Activated CD4-positive, alpha-beta T cell treated with anti-CD3 and anti-CD28 coated beads, Interleukin-2, amount 50 U/mL, for 4 hours (primary cell): Measurements from ENCODE around the gene CDH15.

ENCODE experiments used
- DNase-seq, 2 experiments: peaks; one replicate each; pipeline ENCODE4 v3.0.0-alpha.2; 2020

The CDH15 gene, protein sequence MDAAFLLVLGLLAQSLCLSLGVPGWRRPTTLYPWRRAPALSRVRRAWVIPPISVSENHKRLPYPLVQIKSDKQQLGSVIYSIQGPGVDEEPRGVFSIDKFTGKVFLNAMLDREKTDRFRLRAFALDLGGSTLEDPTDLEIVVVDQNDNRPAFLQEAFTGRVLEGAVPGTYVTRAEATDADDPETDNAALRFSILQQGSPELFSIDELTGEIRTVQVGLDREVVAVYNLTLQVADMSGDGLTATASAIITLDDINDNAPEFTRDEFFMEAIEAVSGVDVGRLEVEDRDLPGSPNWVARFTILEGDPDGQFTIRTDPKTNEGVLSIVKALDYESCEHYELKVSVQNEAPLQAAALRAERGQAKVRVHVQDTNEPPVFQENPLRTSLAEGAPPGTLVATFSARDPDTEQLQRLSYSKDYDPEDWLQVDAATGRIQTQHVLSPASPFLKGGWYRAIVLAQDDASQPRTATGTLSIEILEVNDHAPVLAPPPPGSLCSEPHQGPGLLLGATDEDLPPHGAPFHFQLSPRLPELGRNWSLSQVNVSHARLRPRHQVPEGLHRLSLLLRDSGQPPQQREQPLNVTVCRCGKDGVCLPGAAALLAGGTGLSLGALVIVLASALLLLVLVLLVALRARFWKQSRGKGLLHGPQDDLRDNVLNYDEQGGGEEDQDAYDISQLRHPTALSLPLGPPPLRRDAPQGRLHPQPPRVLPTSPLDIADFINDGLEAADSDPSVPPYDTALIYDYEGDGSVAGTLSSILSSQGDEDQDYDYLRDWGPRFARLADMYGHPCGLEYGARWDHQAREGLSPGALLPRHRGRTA

GRCh38 chr16:89171216-89172170 lies at the start of gene CDH15:
TSS of gene CDH15 (plus strand) at chr16:89171748. CDS start at chr16:89171832, 84 bp downstream.
- peak; percentile 95 to 96 for DNase-seq

DNA sequence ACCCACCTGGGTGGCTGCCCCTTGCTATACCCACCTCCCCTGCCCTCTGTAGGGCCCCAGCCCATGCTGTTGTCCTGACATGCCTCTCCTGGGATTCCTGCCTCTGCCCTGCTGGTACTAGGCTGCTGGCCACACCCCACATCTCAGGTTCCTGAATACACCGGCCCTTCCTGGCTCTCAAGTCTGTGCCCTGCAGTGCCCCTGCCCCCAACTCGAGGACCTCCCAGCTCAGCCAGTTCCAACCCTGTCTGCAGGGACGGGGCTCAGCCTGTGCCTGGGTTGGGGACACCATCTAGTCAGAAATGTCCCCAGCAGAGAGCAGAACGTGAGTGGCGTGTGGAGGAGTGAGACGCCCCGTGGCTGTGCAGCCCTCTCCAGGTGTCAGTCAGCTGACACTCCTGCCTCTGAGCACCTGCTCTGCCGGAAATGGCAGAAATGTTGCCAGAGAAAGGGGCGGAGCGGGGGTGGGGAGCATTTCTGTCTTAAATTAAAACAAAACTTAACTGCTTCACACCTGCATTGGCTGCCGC lies 49.2 kb upstream of the CDH15 start:
- peak; percentile 62 to 64 for DNase-seq

DNA sequence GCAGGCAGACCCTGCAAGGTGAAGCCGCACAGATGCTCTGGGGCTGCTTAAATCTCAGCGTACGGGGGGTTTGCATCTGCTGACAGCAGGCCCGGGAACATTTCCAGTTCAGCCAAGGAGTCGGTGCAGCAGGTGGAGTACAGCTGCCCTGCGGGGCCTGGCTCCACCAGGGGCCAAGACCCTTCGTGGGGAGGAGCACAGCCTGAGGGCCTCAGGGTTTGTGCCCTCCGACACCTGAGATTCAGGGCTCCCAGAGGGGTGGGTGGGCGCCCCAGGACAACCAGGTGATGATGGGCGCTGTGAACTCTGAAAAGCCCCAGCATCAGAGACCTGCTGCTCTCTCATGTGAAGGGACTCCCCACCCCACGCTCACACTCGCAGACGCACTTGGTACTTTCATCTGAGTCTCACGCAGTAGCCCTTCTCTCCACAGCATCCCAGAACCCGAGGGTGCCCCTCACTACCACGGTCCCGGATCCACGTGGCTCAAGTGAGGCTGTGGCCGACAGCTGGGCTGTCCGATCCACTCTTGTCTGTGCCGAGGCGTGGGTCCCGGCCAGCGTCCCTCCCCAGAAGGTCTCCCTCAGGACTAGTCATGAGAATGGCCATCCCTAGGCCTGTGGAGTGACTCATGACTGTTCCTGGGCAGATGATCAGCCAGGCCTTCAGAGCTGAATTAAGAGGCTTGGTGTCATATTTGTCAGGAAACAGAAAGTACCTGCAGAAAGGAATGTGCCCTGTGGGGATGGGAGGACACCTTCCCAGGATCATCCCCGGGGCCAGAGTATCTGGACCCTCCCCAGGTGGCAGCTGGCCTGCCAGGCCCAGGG lies 48.3 kb upstream of the CDH15 start:
- DNase-seq = no peak

DNA sequence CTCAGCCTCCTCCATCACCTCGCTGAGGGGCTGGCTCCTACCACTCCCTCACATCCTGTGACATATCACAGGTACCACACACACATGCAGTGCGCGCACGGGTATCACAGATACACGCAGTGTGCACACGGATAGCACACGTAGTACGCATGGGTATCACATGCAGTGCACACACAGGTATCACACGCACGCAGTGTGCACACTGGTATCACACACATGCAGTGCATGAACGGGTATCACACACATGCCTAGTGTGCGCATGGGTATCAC lies 47.8 kb upstream of the CDH15 start:
- no peak for DNase-seq

DNA sequence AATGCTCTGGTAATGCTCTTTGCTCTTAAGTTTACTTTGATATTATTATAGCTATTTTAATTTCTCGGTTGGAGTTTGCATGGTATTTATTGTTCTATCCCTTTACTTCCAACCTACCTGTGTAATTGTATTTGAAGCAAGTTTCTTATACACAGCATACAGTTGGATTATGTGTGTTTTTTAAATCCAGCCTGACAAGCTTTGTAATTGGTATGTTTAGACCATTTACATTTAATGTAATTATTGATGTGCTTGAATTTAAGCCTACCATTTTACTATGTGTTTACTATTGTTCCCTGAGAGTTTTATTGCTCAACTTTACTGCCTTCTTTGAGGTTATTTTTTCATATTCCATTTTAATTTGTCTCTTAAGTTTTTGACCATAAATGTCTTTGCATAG lies 42.2 kb upstream of the CDH15 start:
- no peak for DNase-seq

- DNase-seq = no peak
These were observed 41.1 kb upstream of the CDH15 start for GRCh38 chr16:89130448-89130847.

DNA sequence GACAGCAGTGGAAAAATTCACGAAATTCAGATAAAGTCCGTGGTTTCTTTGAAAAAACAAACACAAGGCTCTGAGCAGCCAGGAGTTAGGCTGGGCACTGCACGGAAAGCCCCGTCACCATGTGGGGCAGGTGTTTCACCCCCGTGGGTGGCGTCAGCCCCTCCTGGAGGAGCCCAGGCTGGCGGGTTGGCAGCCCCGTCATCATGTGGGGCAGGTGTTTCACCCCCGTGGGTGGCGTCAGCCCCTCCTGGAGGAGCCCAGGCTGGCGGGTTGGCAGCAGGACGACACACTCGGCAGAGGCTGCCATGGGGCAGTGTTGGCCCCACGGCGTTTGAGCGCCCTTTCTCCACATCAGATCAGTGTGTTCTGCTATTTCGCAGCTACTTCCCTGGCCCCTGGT lies 39.8 kb upstream of the CDH15 start:
- DNase-seq = no peak

DNA sequence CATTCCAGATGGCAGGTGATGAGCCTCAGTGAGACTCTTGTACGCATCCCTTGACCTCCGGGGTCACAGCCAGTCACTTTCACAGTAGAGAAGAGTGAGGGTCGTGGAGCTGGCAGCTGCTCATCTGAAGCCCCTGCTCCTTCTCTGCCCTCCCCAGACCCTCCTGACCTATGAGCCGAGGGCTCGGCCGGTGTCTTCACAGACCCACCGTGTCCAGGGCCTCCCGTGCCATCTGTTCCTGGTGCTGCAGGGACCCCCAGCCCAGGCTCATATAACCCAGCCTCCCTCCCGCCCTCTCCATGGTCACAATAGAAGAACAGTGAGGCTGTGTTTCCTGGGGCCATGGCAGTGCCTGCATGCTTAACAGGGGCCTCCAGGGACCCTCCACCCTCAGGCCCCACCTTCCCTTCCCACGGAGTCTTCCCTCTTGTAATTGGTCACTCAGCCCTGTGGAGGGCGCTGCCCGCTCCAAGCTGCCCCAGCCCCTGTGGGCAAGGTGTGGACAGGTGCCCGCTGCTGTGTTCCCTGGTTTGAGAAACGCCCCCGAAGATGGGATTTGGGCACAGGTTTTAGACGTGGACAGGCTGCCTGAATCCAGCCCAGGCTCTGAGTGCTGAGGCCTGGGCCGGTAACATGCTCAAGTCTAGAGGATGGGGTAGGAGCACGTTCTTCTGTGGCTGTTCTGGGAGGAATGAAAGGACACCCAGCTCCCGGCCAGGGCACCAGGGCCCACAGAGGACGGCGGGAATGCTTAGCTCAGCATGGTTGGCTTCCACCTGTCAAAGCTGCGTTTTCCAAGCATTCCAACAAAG lies 39.1 kb upstream of the CDH15 start:
- DNase-seq = no peak

DNA sequence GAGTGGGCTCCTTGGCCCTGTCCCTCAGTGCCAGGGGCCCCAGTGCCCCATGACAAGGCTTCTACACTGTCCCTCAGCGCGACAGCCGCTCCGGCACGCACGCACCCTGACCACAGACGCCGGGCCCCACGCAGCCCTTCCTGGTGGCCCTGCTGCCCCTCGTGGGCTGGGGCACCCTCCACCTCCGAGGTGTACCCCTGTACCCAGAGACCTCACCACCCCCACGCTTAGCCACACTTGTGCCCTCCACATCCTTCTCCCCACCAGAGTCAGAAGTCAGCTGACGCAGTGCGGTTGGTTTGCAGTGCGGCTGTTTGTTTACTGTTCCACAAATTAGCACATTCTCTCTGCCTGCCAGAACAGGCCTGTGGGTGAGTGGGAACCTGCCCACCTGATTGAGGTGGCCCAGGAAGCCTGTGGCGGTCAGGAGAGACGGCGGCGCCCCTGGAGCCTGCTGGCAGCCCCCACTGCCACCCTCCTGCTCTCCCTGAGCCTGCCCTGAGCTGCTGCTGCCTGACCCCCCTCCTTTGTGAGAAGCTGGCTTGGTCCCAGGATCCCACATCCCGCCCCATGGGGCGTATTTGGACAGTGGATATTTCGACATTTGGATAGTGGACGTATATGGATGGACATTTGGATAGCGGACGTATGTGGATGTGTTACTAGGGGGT lies 38.0 kb upstream of the CDH15 start:
- no peak for DNase-seq

GRCh38 chr16:89134269-89134668 lies 37.3 kb upstream of the CDH15 start:
- DNase-seq = no peak

- DNase-seq = no peak
These were observed 36.4 kb upstream of the CDH15 start for GRCh38 chr16:89135166-89135565.

DNA sequence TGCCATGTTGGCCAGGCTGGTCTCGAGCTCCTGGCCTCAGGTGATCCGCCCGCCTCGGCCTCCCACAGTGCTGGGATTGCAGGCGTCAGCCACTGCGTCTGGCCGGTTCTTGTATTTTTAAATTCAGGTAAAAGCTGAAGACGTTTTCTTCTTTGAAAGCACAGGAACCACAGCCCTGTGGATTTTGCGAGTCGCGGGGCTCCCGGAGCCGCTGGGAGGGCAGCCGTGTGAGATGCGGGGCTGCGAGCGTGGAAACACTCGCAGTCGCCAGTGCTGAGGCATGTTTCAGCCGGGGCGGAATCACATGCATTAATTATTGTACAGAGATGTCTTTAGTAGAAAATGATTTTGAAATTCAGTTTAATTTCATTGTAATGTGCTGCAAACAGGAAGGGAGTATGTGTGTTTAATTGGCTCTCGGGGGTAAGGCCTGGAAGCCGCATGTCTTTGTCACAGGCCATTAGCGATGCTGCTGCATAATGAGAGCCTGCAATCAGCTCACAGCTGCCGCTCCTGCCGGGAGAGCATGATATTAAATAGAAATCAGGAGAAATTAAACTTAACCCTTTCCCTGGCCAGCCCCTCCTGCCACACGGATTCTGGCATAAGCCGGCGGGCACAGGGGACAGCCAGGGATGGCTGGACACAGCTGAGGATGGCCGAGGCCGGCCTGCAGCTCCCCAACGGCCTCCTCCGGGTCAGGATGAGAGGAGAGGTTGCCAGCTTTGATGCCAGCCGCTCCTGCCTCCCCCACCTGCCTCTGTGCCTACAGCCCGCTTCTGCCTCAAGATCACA lies 35.4 kb upstream of the CDH15 start:
- no peak for DNase-seq

DNA sequence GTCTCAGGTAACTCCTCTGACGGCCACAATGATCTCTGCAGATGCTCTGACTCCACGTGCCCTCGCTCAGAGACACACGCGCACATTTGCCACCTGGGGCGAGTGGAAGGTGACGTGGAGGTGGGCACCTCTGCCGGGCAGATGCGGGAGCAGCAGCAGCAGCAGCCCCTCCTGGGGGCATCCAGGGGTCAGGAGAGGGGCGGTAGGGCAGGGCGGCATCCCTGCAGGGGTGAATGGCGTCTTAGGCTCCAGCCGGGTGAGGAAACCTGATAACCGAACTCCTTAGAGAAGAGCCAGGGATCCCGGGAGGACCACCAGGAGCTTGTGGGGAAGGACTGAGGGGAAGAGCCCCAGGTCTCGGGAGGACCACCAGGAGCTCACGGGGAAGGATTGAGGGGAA lies 34.6 kb upstream of the CDH15 start:
- no peak for DNase-seq

- DNase-seq = no peak
These were observed 33.7 kb upstream of the CDH15 start for GRCh38 chr16:89137666-89138512.

- no peak for DNase-seq
These were observed 33.1 kb upstream of the CDH15 start for GRCh38 chr16:89138513-89138795.

- DNase-seq = no peak
These were observed 32.6 kb upstream of the CDH15 start for GRCh38 chr16:89138843-89139520.

- DNase-seq = no peak
These were observed 31.6 kb upstream of the CDH15 start for GRCh38 chr16:89139907-89140361.

DNA sequence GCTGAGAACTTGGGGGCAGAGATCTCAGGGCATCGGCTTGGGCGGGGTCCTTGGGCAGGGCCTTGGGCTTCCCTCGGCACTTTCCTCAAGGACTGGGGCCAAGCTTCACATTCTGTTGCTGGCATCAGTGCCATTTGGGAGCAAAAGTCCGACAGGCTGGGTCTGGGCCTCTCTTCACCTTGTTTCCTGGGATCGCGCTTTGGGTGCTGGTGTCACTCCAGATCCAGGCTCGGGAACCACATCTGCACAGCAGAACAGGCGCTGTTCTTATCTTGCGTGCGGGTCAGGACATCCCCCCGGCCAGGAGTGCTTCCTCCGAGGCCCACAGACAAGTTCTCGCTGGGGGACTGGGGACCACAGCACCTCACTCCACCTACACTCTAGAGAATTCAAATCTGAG lies 31.1 kb upstream of the CDH15 start:
- no peak for DNase-seq
